Activated CD4-positive, alpha-beta T cell treated with anti-CD3 and anti-CD28 coated beads, Interleukin-2, amount 10 ng/mL, durations not matched to agents 24 days and 14 days (primary cell): ENCODE results near the gene DKC1. TPM values are rescaled to one million over a fixed set of nuclear protein-coding genes. Genes with fewer than 3 reads are reported as not detected.

Experiments used
- total RNA-seq: library from RNA; stranded (reverse); gene quantifications from 2 replicates; pipeline ENCODE4 v1.2.3, GENCODE V29; 2022

Gene DKC1
- total RNA-seq, 1 donor from 2014 or later = 183 TPM

Other genes with a start within 250 kb of the DKC1 start
- 36.5 and 38.0 TPM in 2 replicates for gene FAM3A, start 246.6 kb upstream of the DKC1 start, total RNA-seq
- 72.5 and 75.0 TPM in 2 replicates for gene G6PD, start 216.0 kb upstream of the DKC1 start, total RNA-seq
- gene IKBKG, start 215.2 kb upstream of the DKC1 start, total RNA-seq = 37.7 and 38.8 TPM in 2 replicates
- not detected in 2 replicates for gene CTAG1A, start 177.7 kb upstream of the DKC1 start, total RNA-seq
- not detected in 2 replicates for gene CTAG1B, start 143.6 kb upstream of the DKC1 start, total RNA-seq
- gene CTAG2, start 109.3 kb upstream of the DKC1 start, total RNA-seq = not detected in 2 replicates
- 3.5 and 3.6 TPM in 2 replicates for gene GAB3, start 11.8 kb upstream of the DKC1 start, total RNA-seq
- 22.4 and 25.6 TPM in 2 replicates for gene MPP1, start 42.6 kb downstream of the DKC1 start, total RNA-seq
- not detected in 2 replicates for gene SMIM9, start 71.8 kb downstream of the DKC1 start, total RNA-seq
- gene F8A1, start 123.5 kb downstream of the DKC1 start, total RNA-seq = 23.2 and 25.0 TPM in 2 replicates